Panc1 (cell line): ENCODE results near the gene ACYP2. TPM values are rescaled to one million over a fixed set of nuclear protein-coding genes. Genes with fewer than 3 reads are reported as not detected.

ENCODE experiments used
- ATAC-seq: fragments of 200-7000 bp; cut with Tn5 transposase; 2 replicates; pipeline ENCODE4 v1.9.1; 2020; ENCODE audit warnings: mild to moderate bottlenecking, moderate library complexity
- BruUV-seq: library from RNA; stranded (reverse); fragments of 400-500 nt; replicated peaks from 2 replicates; lab custom pipeline; 2021; lab: Mats Ljungman, UMichigan
- CTCF ChIA-PET: fragments of 300-600 bp; sonication (Branson Sonifier 250); formaldehyde crosslinking; loops from one replicate; lab custom pipeline; 2022; ENCODE audit warnings: antibody characterized with exemption; lab: Charles Lee
- POLR2A ChIA-PET: fragments of 300-600 bp; sonication (Branson Sonifier 250); formaldehyde crosslinking; loops from one replicate; lab custom pipeline; 2022; ENCODE audit warnings: antibody characterized with exemption; lab: Charles Lee
- DNase-seq: peaks from one replicate; pipeline ENCODE4 v3.0.0-alpha.2; 2010; ENCODE audit warnings: low read depth, low spot score
- H3K27ac ChIP-seq: 2 replicates; pipeline ENCODE4 v1.5.1; 2011; ENCODE audit warnings: mild to moderate bottlenecking, low read length, inconsistent platforms
- H3K27me3 ChIP-seq: fragments of 200-500 bp; sonication (Bioruptor generic); 2 replicates; pipeline ENCODE4 v1.6.0; 2014; ENCODE audit warnings: low read length, inconsistent platforms; ENCODE audit not compliant: control insufficient read depth, insufficient read depth
- H3K36me3 ChIP-seq: fragments of 200-500 bp; sonication (Bioruptor generic); 2 replicates; pipeline ENCODE4 v1.5.1; 2014; ENCODE audit warnings: inconsistent platforms, mild to moderate bottlenecking, low read length, moderate library complexity; ENCODE audit not compliant: control insufficient read depth, insufficient read depth
- H3K4me1 ChIP-seq: 2 replicates; pipeline ENCODE4 v1.5.1; 2011; ENCODE audit warnings: inconsistent platforms, mild to moderate bottlenecking, low read length, moderate library complexity; ENCODE audit not compliant: control insufficient read depth, insufficient read depth
- H3K4me3 ChIP-seq, 2 experiments: 2 replicates each; pipeline ENCODE4 v1.5.1; 2011 to 2012; ENCODE audit warnings: low read depth in 2 of 2, low read length in 2 of 2, mild to moderate bottlenecking in 2 of 2, inconsistent platforms in 1 of 2, moderate library complexity in 1 of 2
- H3K9me3 ChIP-seq: fragments of 200-500 bp; sonication (Bioruptor generic); 2 replicates; pipeline ENCODE4 v1.5.1; 2014; ENCODE audit warnings: low read depth, mild to moderate bottlenecking, inconsistent platforms, low read length, moderate library complexity; ENCODE audit not compliant: control insufficient read depth, insufficient read depth
- CTCF ChIP-seq: fragments of 450-650 bp; IDR thresholded peaks from 2 replicates; pipeline ENCODE4 v1.5.1; 2017; ENCODE audit warnings: mild to moderate bottlenecking
- POLR2AphosphoS5 ChIP-seq: IDR thresholded peaks from 2 replicates; pipeline ENCODE4 v1.6.1; 2012; ENCODE audit warnings: mild to moderate bottlenecking, low read depth, low read length, moderate library complexity
- REST ChIP-seq, 2 experiments: IDR thresholded peaks; 2 replicates each; pipeline ENCODE4 v1.6.1; 2011 to 2012; ENCODE audit warnings: low read depth in 2 of 2, control low read depth in 1 of 2, low read length in 1 of 2, mild to moderate bottlenecking in 1 of 2, moderate library complexity in 1 of 2; ENCODE audit not compliant: insufficient read depth in 1 of 2
- SIN3A ChIP-seq: IDR thresholded peaks from 2 replicates; pipeline ENCODE4 v1.6.1; 2012; ENCODE audit warnings: low read depth, mild to moderate bottlenecking, low read length, moderate library complexity, borderline replicate concordance; ENCODE audit not compliant: insufficient read depth
- TCF7L2 ChIP-seq: IDR thresholded peaks from 2 replicates; pipeline ENCODE4 v1.6.1; 2011; ENCODE audit warnings: mild to moderate bottlenecking, low read depth, low read length, inconsistent platforms
- in situ Hi-C: cut with HindIII; loops from 2 replicates; pipeline ENCODE4 v1.10.0; 2016; ENCODE audit warnings: low sequenced_read_pairs, low pct_unique_long_range_greater_than_20kb
- intact Hi-C: fragments of 100-400 bp; cut with micrococcal nuclease; formaldehyde crosslinking; loops from one replicate; pipeline ENCODE4 v1.10.0; 2022; ENCODE audit not compliant: unreplicated experiment
- total RNA-seq: library from RNA; stranded (reverse); gene quantifications from one replicate; pipeline ENCODE4 v1.2.1, GENCODE V29; 2021; ENCODE audit not compliant: unreplicated experiment

Gene ACYP2
- total RNA-seq, 1 experiment from 2014 or later = 11.5 TPM

- no TSS peak for BruUV-seq
- POLR2A ChIA-PET = interaction anchor here (0.6 kb wide), 1 partner anchor 68 kb away, joined by 3 read pairs; no protein-coding TSS in a partner anchor
- Histone ChIP-seq H3K4me1 (no peaks in the 10 kb centered on the region), H3K27me3 (no peaks in the 10 kb centered on the region), H3K9me3 (no peaks in the 10 kb centered on the region), H3K4me3 (no peak overlapping the region), H3K36me3 (no peaks in the 10 kb centered on the region), H3K27ac (no peak overlapping the region)
- CTCF ChIA-PET = no interaction called here
- in situ Hi-C loops (no loop called here), intact Hi-C loops (no loop called here)
- no peak for DNase-seq
- no peak for TF ChIP-seq POLR2AphosphoS5
- TF ChIP-seq CTCF = no peak
- no peak for TF ChIP-seq SIN3A
- TF ChIP-seq TCF7L2 = no peak
- TF ChIP-seq REST (IDR thresholded peaks at IDR 0.05; ENCODE audit: insufficient read depth in 1 of 2, low read depth in 2 of 2, low read length in 1 of 2) = no peak
- ATAC-seq = no peak
Observed at GRCh38 chr2:54088719-54089118, 26.7 kb upstream of the ACYP2 start.

- POLR2A ChIA-PET = no interaction called here
- no peaks in the 10 kb centered on the region for H3K9me3 ChIP-seq
- in situ Hi-C loops = no loop called here
- TF ChIP-seq TCF7L2 (no peak), POLR2AphosphoS5 (no peak), SIN3A (no peak)
- DNase-seq (no peak), ATAC-seq (no peak)
- no TSS peak for BruUV-seq
- H3K4me3 ChIP-seq = no peak overlapping the region
- H3K27ac ChIP-seq = no peak overlapping the region
- H3K36me3 ChIP-seq = no peaks in the 10 kb centered on the region
- no peaks in the 10 kb centered on the region for H3K27me3 ChIP-seq
- intact Hi-C loops = no loop called here
- no peaks in the 10 kb centered on the region for H3K4me1 ChIP-seq
- CTCF ChIA-PET = no interaction called here
Observed at GRCh38 chr2:54090521-54091117, 24.8 kb upstream of the ACYP2 start.

GRCh38 chr2:54092940-54093339, 22.5 kb upstream of the ACYP2 start:
- no peaks in the 10 kb centered on the region for H3K9me3 ChIP-seq
- TF ChIP-seq POLR2AphosphoS5 = no peak
- TF ChIP-seq TCF7L2 = no peak
- TF ChIP-seq CTCF = no peak
- TF ChIP-seq REST (IDR thresholded peaks at IDR 0.05; ENCODE audit: insufficient read depth in 1 of 2, low read depth in 2 of 2, low read length in 1 of 2) = no peak
- TF ChIP-seq SIN3A = no peak
- H3K36me3 ChIP-seq = no peaks in the 10 kb centered on the region
- H3K27ac ChIP-seq = no peak overlapping the region
- H3K4me3 ChIP-seq = no peak overlapping the region
- no peaks in the 10 kb centered on the region for H3K4me1 ChIP-seq
- H3K27me3 ChIP-seq = no peaks in the 10 kb centered on the region
- no TSS peak for BruUV-seq
- POLR2A ChIA-PET = no interaction called here
- CTCF ChIA-PET = no interaction called here
- intact Hi-C loops (no loop called here), in situ Hi-C loops (no loop called here)
- DNase-seq = no peak
- no peak for ATAC-seq
